Measurements from ENCODE around the gene ZBTB46. TPM values are rescaled to one million over a fixed set of nuclear protein-coding genes. Genes with fewer than 3 reads are reported as not detected.

ZBTB46 gene
- total and polyA plus RNA-seq, 7 donors: 0.23 to 5.3 (median 3.6) TPM

DNA sequence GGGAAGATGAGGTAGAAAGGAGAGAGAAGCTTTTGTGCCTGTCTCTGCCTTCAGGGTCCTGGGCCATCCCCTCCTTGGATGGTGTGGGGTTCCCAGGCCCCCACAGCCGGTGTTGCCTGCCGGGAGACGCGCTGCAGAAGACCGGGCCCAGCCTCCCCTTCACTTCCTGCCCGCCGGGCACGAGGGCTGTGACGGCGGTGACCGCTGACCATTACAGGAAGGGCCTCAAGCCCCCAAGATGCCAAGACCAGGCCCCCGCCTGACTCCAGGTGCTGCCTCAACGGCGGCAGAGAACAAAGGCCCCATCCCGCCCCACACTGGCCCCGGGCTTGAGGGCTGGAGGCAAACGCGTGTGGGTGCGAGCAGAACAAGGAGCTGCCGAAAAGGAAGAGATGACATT is 38.2 kb downstream of the ZBTB46 start:
- Histone ChIP-seq H3K36me3 (peaks cover 0 to 7% (median 0%) of the 10 kb centered on the region in 4 donors), H3K27me3 (peaks cover 0 to 2% (median 0%) of the 10 kb centered on the region in 3 donors), H3K4me1 (no peaks in the 10 kb centered on the region), H3K27ac (no peak overlapping the region), H3K4me3 (no peak overlapping the region), H3K9me3 (no peaks in the 10 kb centered on the region)
- intact Hi-C loops (cut with DNase I): no loop called here
- 80 to 88% methylated on average over 20 of the region's 20 CpGs for WGBS, 2 donors
- DNase-seq: no peak
- no peak for TF ChIP-seq EP300 (IDR thresholded peaks at IDR 0.05)
- no peak for TF ChIP-seq POLR2A (IDR thresholded peaks at IDR 0.05)
- no peak for TF ChIP-seq POLR2AphosphoS5 (IDR thresholded peaks at IDR 0.05)
- TF ChIP-seq, protein P1, sequence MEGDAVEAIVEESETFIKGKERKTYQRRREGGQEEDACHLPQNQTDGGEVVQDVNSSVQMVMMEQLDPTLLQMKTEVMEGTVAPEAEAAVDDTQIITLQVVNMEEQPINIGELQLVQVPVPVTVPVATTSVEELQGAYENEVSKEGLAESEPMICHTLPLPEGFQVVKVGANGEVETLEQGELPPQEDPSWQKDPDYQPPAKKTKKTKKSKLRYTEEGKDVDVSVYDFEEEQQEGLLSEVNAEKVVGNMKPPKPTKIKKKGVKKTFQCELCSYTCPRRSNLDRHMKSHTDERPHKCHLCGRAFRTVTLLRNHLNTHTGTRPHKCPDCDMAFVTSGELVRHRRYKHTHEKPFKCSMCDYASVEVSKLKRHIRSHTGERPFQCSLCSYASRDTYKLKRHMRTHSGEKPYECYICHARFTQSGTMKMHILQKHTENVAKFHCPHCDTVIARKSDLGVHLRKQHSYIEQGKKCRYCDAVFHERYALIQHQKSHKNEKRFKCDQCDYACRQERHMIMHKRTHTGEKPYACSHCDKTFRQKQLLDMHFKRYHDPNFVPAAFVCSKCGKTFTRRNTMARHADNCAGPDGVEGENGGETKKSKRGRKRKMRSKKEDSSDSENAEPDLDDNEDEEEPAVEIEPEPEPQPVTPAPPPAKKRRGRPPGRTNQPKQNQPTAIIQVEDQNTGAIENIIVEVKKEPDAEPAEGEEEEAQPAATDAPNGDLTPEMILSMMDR (IDR thresholded peaks at IDR 0.05): no peak

DNA sequence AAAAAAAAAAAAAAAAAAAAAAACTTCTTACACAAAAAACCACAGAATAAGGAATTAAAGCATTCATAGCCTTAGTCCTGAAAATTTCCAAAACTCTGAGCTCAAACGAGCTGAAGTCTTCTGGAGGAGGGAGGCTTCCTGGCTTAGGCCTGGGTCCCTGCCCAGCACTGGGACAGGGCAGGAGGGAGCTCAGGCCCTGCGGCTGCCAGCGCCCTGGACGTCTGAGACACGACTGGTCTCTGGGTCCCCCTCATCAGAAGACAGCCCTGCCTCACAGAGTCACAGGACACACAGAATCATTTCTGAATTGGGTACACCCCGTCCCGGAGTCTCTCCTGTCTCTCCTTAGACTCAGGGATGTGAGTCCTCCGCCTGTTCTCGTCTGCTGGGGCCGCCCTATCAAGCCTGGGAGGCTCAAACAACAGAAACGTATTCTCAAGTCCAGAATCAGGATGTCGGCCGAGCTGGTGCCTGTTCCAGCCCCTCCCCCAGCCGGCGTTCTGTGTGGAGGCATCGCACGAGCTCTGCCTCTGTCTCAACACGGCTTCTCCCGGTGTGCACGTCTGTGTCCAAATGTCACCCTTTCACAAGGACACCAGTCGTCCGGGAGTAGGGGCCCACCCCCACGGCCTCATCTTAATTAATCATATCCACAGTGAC is 39.4 kb downstream of the ZBTB46 start:
- Histone ChIP-seq H3K36me3 (peaks cover 0 to 7% (median 0%) of the 10 kb centered on the region in 4 donors), H3K4me3 (no peak overlapping the region), H3K4me1 (no peaks in the 10 kb centered on the region), H3K27ac (peak overlapping the region in 1 of 4 donors; percentile 34), H3K9me3 (no peaks in the 10 kb centered on the region), H3K27me3 (peaks cover 0 to 2% (median 0%) of the 10 kb centered on the region in 3 donors)
- TF ChIP-seq EP300 (IDR thresholded peaks at IDR 0.05) (no peak), POLR2A (IDR thresholded peaks at IDR 0.05) (no peak), POLR2AphosphoS5 (IDR thresholded peaks at IDR 0.05) (no peak)
- TF ChIP-seq, protein P1 (IDR thresholded peaks at IDR 0.05): no peak
- intact Hi-C loops (cut with DNase I): no loop called here
- WGBS, 2 donors: 74% methylated on average over 23 of the region's 23 CpGs
- no peak for DNase-seq

DNA sequence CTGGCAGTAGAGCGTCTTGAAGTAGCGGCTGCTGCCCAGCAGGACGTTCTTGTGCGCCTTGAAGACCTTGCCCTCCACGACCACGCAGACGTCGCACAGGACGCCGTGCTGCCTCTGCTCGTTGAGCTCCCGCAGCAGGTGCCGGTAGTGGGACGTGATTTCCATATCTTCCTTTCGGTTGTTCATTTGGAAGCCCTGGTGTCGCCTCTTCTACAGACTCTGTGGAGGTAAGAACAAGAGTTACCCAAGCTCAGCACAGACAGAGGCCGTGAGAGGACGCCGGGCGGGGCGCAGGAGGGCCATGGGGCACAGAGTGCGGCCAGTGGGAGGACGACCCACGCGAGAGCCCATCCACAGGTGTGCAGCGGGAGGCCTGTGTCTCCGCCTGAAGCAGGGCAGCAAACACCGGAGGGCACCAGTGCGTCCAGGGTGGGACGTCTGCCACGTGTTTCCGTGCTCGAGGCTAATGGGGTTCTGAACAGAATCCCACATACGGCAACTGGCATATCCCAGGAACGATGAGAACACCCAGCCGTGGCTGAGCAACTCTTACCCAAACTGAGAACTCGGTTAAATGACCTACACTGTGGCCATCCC is 40.4 kb downstream of the ZBTB46 start:
- 92 to 94% methylated on average over 37 of the region's 37 CpGs for WGBS, 2 donors
- no peak for DNase-seq
- H3K4me1 ChIP-seq: no peaks in the 10 kb centered on the region
- H3K9me3 ChIP-seq: no peaks in the 10 kb centered on the region
- H3K4me3 ChIP-seq: no peak overlapping the region
- H3K36me3 ChIP-seq: peaks cover 0 to 7% (median 0%) of the 10 kb centered on the region in 4 donors
- peaks cover 0 to 2% (median 0%) of the 10 kb centered on the region in 3 donors for H3K27me3 ChIP-seq
- intact Hi-C loops (cut with DNase I): no loop called here
- no peak overlapping the region for H3K27ac ChIP-seq
- TF ChIP-seq EP300 (IDR thresholded peaks at IDR 0.05) (no peak), POLR2A (IDR thresholded peaks at IDR 0.05) (no peak), POLR2AphosphoS5 (IDR thresholded peaks at IDR 0.05) (no peak)
- TF ChIP-seq, protein P1 (IDR thresholded peaks at IDR 0.05): no peak

DNA sequence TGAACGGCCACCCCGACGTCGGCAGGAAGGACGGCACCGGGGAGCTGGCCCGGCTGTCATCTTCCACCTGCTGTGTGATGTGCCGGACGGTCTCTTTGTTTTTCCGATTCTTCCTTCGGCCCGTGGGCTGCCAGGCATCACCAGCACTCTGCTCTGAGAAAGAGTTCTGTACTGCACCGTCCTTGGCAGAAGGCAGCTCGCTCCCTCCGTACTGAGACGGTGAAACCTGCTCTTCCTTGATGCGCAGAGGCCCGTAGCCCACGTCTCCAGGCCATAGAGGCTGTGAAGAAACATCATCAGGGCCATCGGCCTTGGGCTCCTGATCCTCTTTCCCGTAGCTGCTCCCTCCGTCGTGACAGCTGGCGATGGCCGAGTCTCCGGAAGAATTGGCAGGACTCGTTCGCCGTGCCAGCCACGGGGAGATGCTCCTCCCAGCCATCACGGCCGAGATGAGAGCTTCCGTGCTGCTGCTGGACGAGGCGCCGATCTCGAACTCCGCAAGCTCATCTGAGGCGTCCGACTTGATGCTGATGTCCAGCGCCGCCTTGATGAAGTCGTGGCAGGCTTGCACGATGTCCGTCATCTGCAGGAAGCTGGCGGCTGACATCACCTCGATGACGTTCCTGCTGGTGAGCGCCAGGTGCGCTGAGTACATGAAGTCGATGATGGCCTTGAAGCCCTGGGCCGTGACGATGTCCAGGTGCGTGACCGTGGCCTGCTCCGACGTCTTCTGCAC is 41.1 kb downstream of the ZBTB46 start:
- intact Hi-C loops (cut with DNase I): loop anchor here (5.0 kb wide), 1 partner anchor 72 kb away; the partner anchor contains the start of gene ABHD16B
- 95% methylated on average over 57 of the region's 57 CpGs for WGBS, 2 donors
- H3K27ac ChIP-seq: no peak overlapping the region

More for the DNA sequence above, 41.1 kb downstream of the ZBTB46 start:
- Histone ChIP-seq H3K27me3 (peaks cover 0 to 2% (median 0%) of the 10 kb centered on the region in 3 donors), H3K4me3 (no peak overlapping the region), H3K36me3 (peaks cover 0 to 7% (median 0%) of the 10 kb centered on the region in 4 donors), H3K4me1 (no peaks in the 10 kb centered on the region), H3K9me3 (no peaks in the 10 kb centered on the region)
- DNase-seq: no peak
- TF ChIP-seq POLR2A (IDR thresholded peaks at IDR 0.05): no peak
- TF ChIP-seq EP300 (IDR thresholded peaks at IDR 0.05): no peak
- TF ChIP-seq, protein P1 (IDR thresholded peaks at IDR 0.05): no peak
- no peak for TF ChIP-seq POLR2AphosphoS5 (IDR thresholded peaks at IDR 0.05)

Data from sigmoid colon (tissue), 7 donors.